AG08395 (cell line): Measurements from ENCODE around the gene FGFR3.

Experiments used
- DNase-seq: peaks from one replicate; pipeline ENCODE4 v3.0.0; 2012; ENCODE audit warnings: mixed read lengths, low spot score

Gene FGFR3

GRCh38 chr4:1770791-1771231, 22.3 kb upstream of the FGFR3 start:
- DNase-seq: no peak

GRCh38 chr4:1771555-1772305, 21.4 kb upstream of the FGFR3 start:
- DNase-seq: no peak

- no peak for DNase-seq
These were observed 20.1 kb upstream of the FGFR3 start for GRCh38 chr4:1772853-1773538.

GRCh38 chr4:1773754-1774153, 19.3 kb upstream of the FGFR3 start:
- DNase-seq: no peak

- peak; percentile 35 for DNase-seq
These were observed 17.2 kb upstream of the FGFR3 start for GRCh38 chr4:1775731-1776500.

GRCh38 chr4:1776521-1777161, 16.5 kb upstream of the FGFR3 start:
- no peak for DNase-seq

GRCh38 chr4:1777822-1778641, 15.1 kb upstream of the FGFR3 start:
- DNase-seq: peak; percentile 62

- DNase-seq: no peak
These were observed 14.3 kb upstream of the FGFR3 start for GRCh38 chr4:1778642-1779392.

- no peak for DNase-seq
These were observed 13.3 kb upstream of the FGFR3 start for GRCh38 chr4:1779588-1780382.

- DNase-seq: no peak
These were observed 12.7 kb upstream of the FGFR3 start for GRCh38 chr4:1780435-1780834.

- no peak for DNase-seq
These were observed 10.1 kb upstream of the FGFR3 start for GRCh38 chr4:1783015-1783414.

GRCh38 chr4:1783970-1784369, 9.1 kb upstream of the FGFR3 start:
- no peak for DNase-seq

GRCh38 chr4:1784395-1784788, 8.7 kb upstream of the FGFR3 start:
- no peak for DNase-seq

GRCh38 chr4:1784789-1785591, 8.1 kb upstream of the FGFR3 start:
- DNase-seq: no peak

GRCh38 chr4:1785592-1785991, 7.5 kb upstream of the FGFR3 start:
- no peak for DNase-seq

GRCh38 chr4:1786544-1787362, 6.3 kb upstream of the FGFR3 start:
- no peak for DNase-seq

GRCh38 chr4:1787411-1788077, 5.5 kb upstream of the FGFR3 start:
- no peak for DNase-seq
